ENCODE results near the gene TBC1D22A.

Gene TBC1D22A

DNA sequence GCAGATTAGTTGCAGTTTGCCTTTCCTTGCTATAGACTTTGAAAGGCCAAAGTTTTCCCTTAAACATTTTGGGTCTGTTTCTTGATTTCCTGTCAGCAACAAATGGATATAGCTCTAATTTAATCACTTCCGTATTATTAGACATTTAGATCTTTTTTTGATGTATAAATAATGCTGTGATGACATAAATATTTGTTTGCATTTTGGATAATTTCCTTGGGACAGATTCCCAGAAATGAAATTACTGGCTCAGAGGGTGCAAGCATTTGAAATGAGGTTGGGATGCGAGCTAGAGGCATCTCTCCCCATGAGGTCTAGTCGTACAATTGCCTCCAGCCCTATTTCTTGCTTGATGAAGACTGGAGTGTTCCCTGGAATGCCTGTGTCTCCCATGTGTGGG lies 94.2 kb downstream of the TBC1D22A start:
- no peak for DNase-seq (ENCODE audit: low spot score)
- TF ChIP-seq, protein P1, sequence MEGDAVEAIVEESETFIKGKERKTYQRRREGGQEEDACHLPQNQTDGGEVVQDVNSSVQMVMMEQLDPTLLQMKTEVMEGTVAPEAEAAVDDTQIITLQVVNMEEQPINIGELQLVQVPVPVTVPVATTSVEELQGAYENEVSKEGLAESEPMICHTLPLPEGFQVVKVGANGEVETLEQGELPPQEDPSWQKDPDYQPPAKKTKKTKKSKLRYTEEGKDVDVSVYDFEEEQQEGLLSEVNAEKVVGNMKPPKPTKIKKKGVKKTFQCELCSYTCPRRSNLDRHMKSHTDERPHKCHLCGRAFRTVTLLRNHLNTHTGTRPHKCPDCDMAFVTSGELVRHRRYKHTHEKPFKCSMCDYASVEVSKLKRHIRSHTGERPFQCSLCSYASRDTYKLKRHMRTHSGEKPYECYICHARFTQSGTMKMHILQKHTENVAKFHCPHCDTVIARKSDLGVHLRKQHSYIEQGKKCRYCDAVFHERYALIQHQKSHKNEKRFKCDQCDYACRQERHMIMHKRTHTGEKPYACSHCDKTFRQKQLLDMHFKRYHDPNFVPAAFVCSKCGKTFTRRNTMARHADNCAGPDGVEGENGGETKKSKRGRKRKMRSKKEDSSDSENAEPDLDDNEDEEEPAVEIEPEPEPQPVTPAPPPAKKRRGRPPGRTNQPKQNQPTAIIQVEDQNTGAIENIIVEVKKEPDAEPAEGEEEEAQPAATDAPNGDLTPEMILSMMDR (IDR thresholded peaks at IDR 0.05; ENCODE audit: extremely low read depth, missing control alignments): no peak

DNA sequence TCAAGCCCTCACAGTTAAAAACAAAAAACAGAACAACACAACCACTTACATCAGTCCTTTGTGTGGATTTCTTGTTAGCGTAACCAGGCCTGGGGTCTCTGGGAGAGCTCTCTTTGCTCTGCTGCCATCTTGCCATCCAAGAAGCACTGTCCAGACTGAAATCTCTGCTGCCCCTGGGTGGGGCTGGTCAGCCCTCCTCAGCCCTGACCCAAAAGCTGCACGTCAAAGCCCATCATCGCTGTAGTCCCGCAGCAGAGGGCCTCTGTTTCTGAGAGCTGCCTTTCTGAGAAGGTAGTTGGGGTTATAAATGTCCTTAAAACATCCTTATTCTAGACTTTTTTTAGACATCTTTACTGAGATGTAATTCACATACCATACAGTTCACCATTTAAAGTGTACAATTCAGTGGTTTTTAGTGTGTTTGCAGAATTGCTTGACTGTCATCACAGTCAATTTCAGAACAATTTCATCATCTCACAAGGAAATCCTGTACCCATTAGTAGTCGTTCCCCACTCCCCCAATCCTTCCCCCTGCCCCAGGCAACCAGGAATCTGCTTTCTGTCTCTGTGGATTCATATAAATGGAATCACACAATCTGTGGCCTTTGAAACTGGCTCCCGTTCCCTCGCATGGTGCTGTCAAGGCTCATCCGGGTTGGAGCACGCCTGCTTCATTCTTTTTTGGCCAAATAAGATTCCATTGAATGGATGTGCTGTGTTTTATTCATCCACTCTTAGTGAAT lies 94.9 kb downstream of the TBC1D22A start:
- DNase-seq (ENCODE audit: low spot score): no peak
- TF ChIP-seq, protein P1 (IDR thresholded peaks at IDR 0.05; ENCODE audit: extremely low read depth, missing control alignments): no peak

DNA sequence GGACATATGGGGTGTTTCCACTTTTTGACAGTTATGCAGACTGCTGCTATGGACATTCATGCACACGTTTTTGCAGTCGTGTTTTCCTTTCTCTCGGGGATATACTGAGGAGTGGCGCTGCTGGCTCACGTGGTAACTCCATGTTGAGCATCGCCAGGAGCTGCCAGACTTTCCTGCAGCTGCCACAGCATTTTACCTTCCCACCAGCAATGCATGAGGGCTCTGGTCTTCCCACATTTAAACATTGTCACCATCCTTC lies 95.4 kb downstream of the TBC1D22A start:
- no peak for DNase-seq (ENCODE audit: low spot score)
- TF ChIP-seq, protein P1 (IDR thresholded peaks at IDR 0.05; ENCODE audit: extremely low read depth, missing control alignments): no peak

DNA sequence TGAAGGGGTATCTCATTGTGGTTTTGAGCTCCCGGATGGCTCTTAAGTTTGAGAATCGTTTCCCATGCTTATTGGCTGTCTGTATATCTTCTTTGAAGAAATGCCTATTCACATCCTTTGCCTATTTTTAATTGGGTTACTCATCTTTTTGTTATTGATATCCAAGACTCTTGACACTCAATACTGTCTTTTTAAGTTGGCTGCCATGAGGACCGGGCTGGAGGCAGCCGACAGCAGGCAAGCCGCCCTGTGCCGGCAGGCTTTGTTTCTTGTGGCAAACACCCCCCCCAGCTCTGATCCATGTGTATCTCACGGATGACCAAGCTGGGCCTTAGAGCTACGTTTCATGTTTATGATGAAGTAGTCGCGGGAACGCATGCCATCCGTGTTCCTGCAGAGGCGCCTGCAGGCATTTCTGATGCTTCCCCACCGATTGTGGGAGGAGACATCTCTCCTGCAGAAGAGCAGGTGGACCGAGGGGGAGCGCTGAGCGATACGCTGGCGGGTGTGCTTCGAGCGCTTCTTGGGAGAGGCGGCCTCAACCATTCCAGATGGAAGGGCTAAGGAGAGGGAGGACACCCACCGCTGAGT lies 95.8 kb downstream of the TBC1D22A start:
- DNase-seq (ENCODE audit: low spot score): no peak
- TF ChIP-seq, protein P1 (IDR thresholded peaks at IDR 0.05; ENCODE audit: extremely low read depth, missing control alignments): no peak

DNA sequence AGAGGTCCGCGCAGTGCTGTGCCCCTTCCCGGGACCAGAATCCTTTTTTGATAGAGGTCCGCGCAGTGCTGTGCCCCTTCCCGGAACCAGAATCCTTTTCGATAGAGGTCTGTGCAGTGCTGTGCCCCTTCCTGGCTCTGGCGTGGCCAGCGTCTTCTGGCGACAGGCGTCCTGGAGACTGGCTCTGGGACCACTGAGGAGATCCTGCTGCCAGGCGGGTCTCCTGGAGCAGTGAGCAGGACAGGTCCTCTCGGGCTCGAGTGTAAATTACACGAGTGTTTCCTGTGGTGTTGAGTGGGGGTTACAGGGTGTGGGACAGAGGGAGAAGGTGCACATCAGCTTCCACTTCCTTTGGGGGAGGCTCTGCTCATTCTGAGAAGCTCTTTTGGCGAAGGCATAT lies 98.1 kb downstream of the TBC1D22A start:
- TF ChIP-seq, protein P1 (IDR thresholded peaks at IDR 0.05; ENCODE audit: extremely low read depth, missing control alignments): no peak
- no peak for DNase-seq (ENCODE audit: low spot score)

DNA sequence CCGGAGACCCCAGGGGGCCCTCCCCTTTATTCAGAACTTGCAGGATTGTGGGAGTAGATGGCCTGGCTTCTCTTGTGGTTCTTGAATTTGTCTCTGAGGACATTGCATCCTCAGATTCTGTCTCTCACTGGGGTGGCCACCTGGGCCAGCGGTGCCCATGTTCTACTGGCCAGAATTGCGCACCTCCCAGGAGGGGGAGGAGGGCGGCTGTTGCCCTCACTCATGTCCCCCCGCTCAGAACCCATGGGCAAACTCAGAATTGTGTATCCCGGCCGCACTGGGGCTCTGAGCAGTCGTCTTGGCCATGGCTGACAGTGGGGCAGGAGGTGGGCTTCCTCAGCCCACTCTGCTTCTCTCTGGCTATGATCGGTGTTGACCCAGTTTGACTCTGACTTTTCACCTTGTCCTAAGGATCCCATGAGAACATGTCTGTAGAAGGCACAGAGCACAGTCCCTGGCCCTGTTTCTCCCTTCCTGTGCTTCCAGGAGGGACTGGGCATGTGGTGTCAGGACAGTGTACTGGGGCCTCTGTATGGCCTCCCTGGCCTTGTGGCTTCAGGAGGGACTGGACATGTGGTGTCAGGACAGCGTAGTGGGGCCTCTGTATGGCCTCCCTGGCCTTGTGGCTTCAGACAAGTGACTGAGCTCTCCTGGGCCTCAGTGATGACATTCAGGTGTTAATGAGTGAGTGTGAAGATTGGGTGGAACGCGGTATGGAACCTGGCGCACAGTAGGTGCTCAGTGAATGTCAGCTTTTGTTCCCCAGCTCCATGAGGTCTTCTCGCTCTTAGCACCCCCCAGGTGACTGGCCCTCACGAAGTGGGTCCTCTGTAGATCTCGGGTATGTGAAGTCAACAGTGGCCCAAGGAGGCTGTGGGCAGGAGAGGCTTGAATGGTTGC lies 99.3 kb downstream of the TBC1D22A start:
- DNase-seq (ENCODE audit: low spot score): no peak
- TF ChIP-seq, protein P1 (IDR thresholded peaks at IDR 0.05; ENCODE audit: extremely low read depth, missing control alignments): no peak
